K562 (cell line): Measurements from ENCODE around the gene NPB. TPM values are rescaled to one million over a fixed set of nuclear protein-coding genes. Genes with fewer than 3 reads are reported as not detected.
A peak's percentile ranks its signal among the peaks of the same experiment; 100 is the strongest.

Experiments
- HOMEZ ChIP-seq: fragments of 250-450 bp; sonication (Bioruptor Pico); IDR thresholded peaks from 2 replicates; pipeline ENCODE4 v1.4.0; 2020; ENCODE audit warnings: mild to moderate bottlenecking, moderate library complexity
- L3MBTL2 ChIP-seq: fragments of 450-650 bp; IDR thresholded peaks from 2 replicates; pipeline ENCODE4 v1.6.1; 2016; ENCODE audit warnings: mild to moderate bottlenecking, moderate library complexity
- RCOR1 ChIP-seq, 2 experiments: IDR thresholded peaks; 2 replicates each; pipeline ENCODE4 v1.6.1; 2012; ENCODE audit warnings: low read depth in 2 of 2, low read length in 2 of 2, borderline replicate concordance in 1 of 2, improper control_type of control experiment in 1 of 2
- TCF3 ChIP-seq: sonication (generic); formaldehyde crosslinking; IDR thresholded peaks from 2 replicates; pipeline ENCODE4 v1.4.0; 2020; ENCODE audit warnings: mild to moderate bottlenecking, missing genetic modification reagents
- TGIF2 ChIP-seq: sonication (generic); formaldehyde crosslinking; IDR thresholded peaks from 2 replicates; pipeline ENCODE4 v1.8.1; 2022; ENCODE audit warnings: mild to moderate bottlenecking, missing genetic modification reagents, moderate library complexity
- THRAP3 ChIP-seq: fragments of 450-650 bp; IDR thresholded peaks from 2 replicates; pipeline ENCODE4 v1.6.1; 2016; ENCODE audit warnings: mild to moderate bottlenecking, inconsistent platforms, borderline replicate concordance
- ZNF143 ChIP-seq: sonication (generic); formaldehyde crosslinking; IDR thresholded peaks from 2 replicates; pipeline ENCODE4 v1.9.0; 2022; ENCODE audit warnings: mild to moderate bottlenecking, missing genetic modification reagents
- ZNF41 ChIP-seq: fragments of 250-450 bp; sonication (Bioruptor Pico); conservative IDR thresholded peaks from 2 replicates; pipeline ENCODE4 v1.4.0; 2020; ENCODE audit warnings: mild to moderate bottlenecking
- ZNF592 ChIP-seq: fragments of 450-650 bp; IDR thresholded peaks from 2 replicates; pipeline ENCODE4 v1.6.1; 2017; ENCODE audit warnings: antibody characterized with exemption, mild to moderate bottlenecking
- ZNF77 ChIP-seq: fragments of 250-450 bp; sonication (Bioruptor Pico); IDR thresholded peaks from 2 replicates; pipeline ENCODE4 v1.5.0; 2020
- polyA plus RNA-seq, 8 experiments: library from polyadenylated mRNA; depleted of rRNA in 4 of 8; stranded (reverse) in 5 of 8; unstranded in 3 of 8; fragments of >200 nt; fragmentation: Nextera tagmentation in 2 of 8; fragmentation: Illumina TruSeq in 1 of 8; extraction: Ambion mirVana in 2 of 8; extraction: Trizol in 1 of 8; gene quantifications; 2 replicates each; pipeline versions ENCODE4 v1.2.1 to v1.2.3, GENCODE V29; 2011 to 2014; ENCODE audit warnings: inconsistent platforms in 1 of 8, missing spikeins in 1 of 8
- total RNA-seq, 7 experiments: library from RNA; depleted of rRNA in 6 of 7; stranded (reverse); fragments of >200 nt in 6 of 7; fragmentation: Illumina TruSeq in 2 of 7; extraction: Trizol in 2 of 7; gene quantifications; 2 replicates each; pipeline versions ENCODE4 v1.2.1 to v1.2.3, GENCODE V29; 2011 to 2021; ENCODE audit warnings: low replicate concordance in 1 of 7
- TF ChIP-seq, protein P1 (sequence below): sonication (generic); formaldehyde crosslinking; IDR thresholded peaks from 2 replicates; pipeline ENCODE4 v1.8.0; 2023; ENCODE audit warnings: mild to moderate bottlenecking, missing genetic modification reagents

NPB gene
- total and polyA plus RNA-seq, 9 of the 15 experiments (the other 6 are each of a cell fraction or from before 2014, with no cell fraction given): 0.03 to 0.61 (median 0.14) TPM; not detected in 2

GRCh38 chr17:81926451-81927151 is 24.6 kb downstream of the NPB start (continued):
- TF ChIP-seq L3MBTL2 (peak; percentile 41; the same call in 1 of the 2 replicates), ZNF592 (peak; percentile 61; the same call in 1 of the 2 replicates), TCF3 (no peak), ZNF143 (CRISPR knock-in tag) (no peak), ZNF41 (CRISPR knock-in tag) (no peak), THRAP3 (no peak), TGIF2 (CRISPR knock-in tag) (0 out of 2 replicates have a peak, but pooled peaks have one; percentile 43), ZNF77 (CRISPR knock-in tag) (no peak), RCOR1 (IDR thresholded peaks at IDR 0.05; ENCODE audit: borderline replicate concordance in 1 of 2, low read depth in 2 of 2, low read length in 2 of 2) (peak in 1 of 2 experiments; percentile 21; a peak in 1 of 4 replicates), HOMEZ (no peak)
- TF ChIP-seq, protein P1, sequence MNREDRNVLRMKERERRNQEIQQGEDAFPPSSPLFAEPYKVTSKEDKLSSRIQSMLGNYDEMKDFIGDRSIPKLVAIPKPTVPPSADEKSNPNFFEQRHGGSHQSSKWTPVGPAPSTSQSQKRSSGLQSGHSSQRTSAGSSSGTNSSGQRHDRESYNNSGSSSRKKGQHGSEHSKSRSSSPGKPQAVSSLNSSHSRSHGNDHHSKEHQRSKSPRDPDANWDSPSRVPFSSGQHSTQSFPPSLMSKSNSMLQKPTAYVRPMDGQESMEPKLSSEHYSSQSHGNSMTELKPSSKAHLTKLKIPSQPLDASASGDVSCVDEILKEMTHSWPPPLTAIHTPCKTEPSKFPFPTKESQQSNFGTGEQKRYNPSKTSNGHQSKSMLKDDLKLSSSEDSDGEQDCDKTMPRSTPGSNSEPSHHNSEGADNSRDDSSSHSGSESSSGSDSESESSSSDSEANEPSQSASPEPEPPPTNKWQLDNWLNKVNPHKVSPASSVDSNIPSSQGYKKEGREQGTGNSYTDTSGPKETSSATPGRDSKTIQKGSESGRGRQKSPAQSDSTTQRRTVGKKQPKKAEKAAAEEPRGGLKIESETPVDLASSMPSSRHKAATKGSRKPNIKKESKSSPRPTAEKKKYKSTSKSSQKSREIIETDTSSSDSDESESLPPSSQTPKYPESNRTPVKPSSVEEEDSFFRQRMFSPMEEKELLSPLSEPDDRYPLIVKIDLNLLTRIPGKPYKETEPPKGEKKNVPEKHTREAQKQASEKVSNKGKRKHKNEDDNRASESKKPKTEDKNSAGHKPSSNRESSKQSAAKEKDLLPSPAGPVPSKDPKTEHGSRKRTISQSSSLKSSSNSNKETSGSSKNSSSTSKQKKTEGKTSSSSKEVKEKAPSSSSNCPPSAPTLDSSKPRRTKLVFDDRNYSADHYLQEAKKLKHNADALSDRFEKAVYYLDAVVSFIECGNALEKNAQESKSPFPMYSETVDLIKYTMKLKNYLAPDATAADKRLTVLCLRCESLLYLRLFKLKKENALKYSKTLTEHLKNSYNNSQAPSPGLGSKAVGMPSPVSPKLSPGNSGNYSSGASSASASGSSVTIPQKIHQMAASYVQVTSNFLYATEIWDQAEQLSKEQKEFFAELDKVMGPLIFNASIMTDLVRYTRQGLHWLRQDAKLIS: no peak
- TF ChIP-seq, all 486 proteins: peak for 92
